Hepatocyte (in vitro differentiated cells): ENCODE data around the gene ARMH4.

ENCODE experiments used
- EZH2 ChIP-seq: fragments of 200-600 bp; sonication (generic); IDR thresholded peaks from 2 replicates; pipeline ENCODE4 v1.6.1; 2016; ENCODE audit warnings: antibody characterized with exemption, mild to moderate bottlenecking, borderline replicate concordance
- EZH2phosphoT487 ChIP-seq: fragments of 200-600 bp; sonication (generic); IDR thresholded peaks from one replicate; pipeline ENCODE4 v1.6.1; 2018; ENCODE audit warnings: antibody characterized with exemption, mild to moderate bottlenecking, low read depth, moderate library complexity; ENCODE audit not compliant: unreplicated experiment, severe bottlenecking
- TF ChIP-seq, protein P1 (sequence below): fragments of 200-600 bp; sonication (generic); IDR thresholded peaks from 2 replicates; pipeline ENCODE4 v1.5.1; 2016; ENCODE audit warnings: antibody characterized with exemption, mild to moderate bottlenecking; ENCODE audit not compliant: poor library complexity

DNA sequence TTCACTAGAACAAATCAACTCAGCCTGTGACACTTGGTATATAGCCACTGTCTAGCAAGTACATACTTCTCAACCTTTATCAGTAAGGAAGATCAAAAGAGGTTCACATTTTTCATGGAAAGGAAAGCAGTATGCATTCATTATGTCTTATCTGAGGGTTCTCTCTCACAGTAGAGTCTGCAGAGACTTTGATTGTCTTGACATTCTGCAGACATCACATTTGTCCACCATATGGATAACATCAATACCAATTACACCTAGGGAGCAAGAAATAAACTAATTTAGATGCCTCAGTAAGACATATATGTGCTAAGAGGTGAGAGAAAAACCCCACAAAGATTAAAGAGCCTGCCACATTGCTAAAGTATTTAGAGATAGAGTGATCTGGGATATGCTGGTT is 175.3 kb downstream of the ARMH4 start:
- TF ChIP-seq, protein P1, sequence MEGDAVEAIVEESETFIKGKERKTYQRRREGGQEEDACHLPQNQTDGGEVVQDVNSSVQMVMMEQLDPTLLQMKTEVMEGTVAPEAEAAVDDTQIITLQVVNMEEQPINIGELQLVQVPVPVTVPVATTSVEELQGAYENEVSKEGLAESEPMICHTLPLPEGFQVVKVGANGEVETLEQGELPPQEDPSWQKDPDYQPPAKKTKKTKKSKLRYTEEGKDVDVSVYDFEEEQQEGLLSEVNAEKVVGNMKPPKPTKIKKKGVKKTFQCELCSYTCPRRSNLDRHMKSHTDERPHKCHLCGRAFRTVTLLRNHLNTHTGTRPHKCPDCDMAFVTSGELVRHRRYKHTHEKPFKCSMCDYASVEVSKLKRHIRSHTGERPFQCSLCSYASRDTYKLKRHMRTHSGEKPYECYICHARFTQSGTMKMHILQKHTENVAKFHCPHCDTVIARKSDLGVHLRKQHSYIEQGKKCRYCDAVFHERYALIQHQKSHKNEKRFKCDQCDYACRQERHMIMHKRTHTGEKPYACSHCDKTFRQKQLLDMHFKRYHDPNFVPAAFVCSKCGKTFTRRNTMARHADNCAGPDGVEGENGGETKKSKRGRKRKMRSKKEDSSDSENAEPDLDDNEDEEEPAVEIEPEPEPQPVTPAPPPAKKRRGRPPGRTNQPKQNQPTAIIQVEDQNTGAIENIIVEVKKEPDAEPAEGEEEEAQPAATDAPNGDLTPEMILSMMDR, result no peak
- TF ChIP-seq EZH2, result no peak
- TF ChIP-seq EZH2phosphoT487, result no peak
